ENCODE results near the gene KIZ.

GRCh38 chr20:21155268-21155667 lies 29.4 kb downstream of the KIZ start:
- TF ChIP-seq POLR2A (IDR thresholded peaks at IDR 0.05; ENCODE audit: low read length): no peak
- TF ChIP-seq GATA1 (IDR thresholded peaks at IDR 0.05; ENCODE audit: low read depth, low read length): no peak
